Stromal cell of bone marrow (primary cell): ENCODE measurements around the gene GRIK3.

Source experiments
- DNase-seq: peaks from one replicate; pipeline ENCODE4 v3.0.0-alpha.2; 2012; ENCODE audit warnings: low read depth

GRIK3 gene

GRCh38 chr1:36853638-36854037 lies 180.7 kb downstream of the GRIK3 start:
- DNase-seq: no peak

DNA sequence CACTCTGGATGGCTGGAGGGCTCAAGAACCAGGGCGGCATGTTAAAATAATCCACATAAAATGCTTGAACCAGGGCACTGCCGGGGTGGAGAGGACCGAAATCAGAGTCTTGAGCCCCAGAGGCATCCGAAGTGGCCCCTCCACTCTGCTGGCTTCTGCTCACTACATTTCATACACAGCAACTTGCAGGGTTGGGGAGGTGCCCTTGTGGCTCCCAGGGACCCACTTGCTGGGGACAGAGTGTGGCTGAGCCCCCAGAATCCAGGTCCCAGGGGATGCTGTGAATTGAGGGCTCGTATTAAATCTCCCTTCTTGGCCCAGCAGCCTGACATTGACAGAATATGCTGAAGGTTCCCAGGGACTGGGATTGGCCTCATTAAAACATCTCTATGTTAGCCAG lies 181.7 kb downstream of the GRIK3 start:
- no peak for DNase-seq

GRCh38 chr1:36851595-36851994 lies 182.7 kb downstream of the GRIK3 start:
- no peak for DNase-seq

GRCh38 chr1:36851087-36851486 lies 183.2 kb downstream of the GRIK3 start:
- DNase-seq: no peak

GRCh38 chr1:36849956-36850355 lies 184.4 kb downstream of the GRIK3 start:
- DNase-seq: no peak

- DNase-seq: no peak
Observed at GRCh38 chr1:36847761-36848160, 186.6 kb downstream of the GRIK3 start.

DNA sequence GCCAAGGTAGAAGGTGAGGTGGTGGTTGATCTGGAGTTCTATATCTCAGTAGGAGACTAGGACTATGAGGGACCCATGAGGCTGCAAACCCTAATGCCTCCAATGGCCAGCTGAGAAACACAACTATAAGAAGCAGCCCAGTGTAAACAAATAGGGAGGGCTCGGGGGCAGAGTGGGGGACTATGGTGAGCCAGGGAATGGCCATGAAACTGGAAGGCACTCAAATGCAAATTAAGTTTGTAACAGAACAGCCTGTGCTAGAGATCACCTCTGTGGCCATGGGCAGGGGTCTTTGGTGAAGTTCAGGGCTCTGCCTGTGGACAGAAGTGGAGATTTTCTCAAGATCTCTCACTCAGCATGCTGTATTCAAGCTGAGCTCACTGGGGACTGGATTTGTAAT lies 187.1 kb downstream of the GRIK3 start:
- no peak for DNase-seq

DNA sequence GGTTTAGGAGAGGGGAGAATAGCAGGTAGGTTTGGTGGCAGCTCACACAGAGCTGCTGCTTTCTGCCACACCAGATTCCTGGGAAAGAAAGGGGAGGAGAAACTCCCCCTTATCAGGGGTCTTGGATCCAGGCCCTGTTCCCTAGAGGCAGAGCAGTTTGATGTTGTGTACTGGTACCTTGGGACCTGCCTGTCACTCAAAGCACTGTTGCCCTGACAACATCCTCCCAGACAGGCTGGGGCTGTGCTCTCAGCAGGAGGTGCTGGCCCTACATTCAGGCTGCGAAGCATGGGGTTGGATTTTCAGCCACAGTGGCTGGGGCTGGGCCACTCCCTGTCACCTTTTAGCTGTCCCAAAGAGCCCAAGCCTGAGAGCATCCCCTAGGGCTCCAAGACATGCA lies 188.0 kb downstream of the GRIK3 start:
- no peak for DNase-seq

DNA sequence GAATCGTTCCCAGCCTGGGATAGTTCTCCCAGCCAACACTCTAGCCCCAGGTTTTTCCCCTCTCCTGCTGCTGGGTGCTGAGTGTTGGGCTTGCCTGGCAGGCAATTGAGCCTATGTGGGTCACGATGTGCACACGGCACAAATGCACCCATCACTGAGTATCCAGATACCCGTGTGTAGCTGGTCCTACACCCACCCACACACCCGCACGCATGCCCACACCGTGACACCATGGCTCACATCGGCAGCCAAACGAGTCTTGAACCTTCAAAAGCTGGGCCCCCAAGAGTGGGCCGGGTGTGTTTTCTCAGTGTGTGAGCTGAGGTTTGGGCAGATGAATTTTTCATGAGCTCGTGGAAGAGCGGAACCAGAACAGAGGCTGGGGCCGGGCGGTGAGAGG lies 188.5 kb downstream of the GRIK3 start:
- DNase-seq: no peak

DNA sequence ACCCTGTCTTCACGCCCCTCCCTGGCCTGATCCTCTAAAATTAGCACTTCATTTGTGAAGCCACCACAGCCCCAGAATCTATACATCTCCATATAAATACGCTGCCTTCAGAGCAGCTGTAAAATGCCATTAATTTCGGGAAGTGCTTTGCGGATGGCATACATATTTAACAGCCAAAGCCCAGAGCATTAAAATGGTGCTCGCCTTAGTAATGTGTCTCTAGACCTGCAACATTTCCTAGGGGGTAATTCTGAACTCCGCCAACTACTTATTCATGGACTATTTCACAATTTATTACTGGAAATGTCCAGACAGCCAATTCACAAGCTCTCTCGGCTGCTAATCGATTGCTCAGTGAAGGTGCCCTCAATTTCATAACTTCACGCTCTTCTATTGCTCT lies 189.4 kb downstream of the GRIK3 start:
- no peak for DNase-seq

GRCh38 chr1:36843906-36844610 lies 190.3 kb downstream of the GRIK3 start:
- DNase-seq: no peak

DNA sequence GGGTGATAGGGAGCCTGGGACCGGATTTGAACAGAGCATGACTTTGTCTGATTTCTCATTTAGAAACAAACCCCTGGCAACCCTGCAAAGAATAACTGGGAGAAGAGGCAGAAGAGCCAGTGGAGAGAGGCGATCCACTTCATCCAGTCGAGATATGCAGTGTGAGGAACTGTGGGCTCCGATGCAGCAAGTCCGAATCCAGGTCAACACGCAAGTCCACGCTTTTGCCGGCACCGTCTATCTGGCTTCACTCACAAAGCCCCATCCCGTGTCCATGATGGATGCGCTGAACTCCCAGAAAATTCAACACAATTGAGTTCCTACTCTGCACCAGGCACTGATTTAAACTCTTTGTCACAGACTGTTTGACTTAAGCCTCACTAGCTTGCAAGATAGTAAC lies 191.3 kb downstream of the GRIK3 start:
- no peak for DNase-seq

DNA sequence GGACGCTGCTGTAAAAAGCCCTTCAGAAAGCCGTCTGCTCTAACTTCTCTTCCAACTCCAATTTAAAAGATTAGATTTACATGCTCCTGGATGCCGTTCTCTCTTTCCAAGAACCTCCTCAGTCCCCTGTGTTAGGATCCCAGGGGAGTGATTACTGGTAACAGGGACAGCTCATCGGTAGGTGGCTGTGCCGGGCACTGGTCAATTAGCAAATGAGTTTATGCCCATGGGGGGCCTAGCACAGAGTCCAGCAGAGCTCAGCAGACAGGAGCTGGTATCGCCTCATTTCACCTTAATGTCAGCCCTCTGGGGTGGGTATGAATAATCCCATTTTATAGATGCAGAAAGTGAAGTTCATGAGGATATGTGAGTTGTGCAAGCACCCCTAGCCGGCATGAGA lies 191.9 kb downstream of the GRIK3 start:
- DNase-seq: no peak

DNA sequence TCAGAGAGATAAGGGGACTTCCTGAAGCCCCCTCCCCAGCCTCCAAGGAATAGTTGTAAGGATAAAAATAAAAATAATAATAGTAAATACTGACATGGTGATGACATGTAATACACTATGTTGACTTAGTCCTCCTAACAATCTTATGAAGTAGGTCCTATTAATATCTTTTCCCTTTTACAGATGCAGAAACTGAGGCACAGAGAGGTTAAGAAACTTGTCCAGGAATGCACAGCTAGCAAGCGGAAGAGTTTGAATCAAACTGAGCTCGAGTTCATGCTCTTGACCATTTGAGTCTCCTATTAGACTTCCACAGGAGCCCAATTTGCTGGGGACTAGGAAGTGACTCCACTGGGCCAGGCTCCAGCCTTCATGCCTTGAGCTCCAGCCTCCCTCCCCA lies 194.8 kb downstream of the GRIK3 start:
- DNase-seq: no peak

DNA sequence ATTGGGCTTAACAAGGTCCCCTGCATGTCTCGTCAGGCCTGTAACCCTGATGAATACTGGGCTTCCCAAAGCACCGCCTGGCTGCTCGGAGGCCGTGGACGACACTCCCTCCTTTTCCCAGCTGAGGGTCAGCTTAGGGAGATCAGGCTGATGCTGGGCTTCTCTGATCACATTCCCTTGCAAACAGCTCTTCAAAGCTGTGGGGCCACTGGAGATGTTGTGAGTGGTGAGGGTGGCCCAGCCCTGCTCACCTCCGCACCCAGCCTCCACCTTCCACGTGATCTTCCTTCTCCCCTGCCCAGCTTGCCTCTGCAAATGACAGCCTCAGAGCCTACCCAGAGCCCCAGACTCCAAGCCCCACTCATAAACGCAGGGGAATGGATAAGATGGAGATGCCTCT lies 195.4 kb downstream of the GRIK3 start:
- DNase-seq: no peak

DNA sequence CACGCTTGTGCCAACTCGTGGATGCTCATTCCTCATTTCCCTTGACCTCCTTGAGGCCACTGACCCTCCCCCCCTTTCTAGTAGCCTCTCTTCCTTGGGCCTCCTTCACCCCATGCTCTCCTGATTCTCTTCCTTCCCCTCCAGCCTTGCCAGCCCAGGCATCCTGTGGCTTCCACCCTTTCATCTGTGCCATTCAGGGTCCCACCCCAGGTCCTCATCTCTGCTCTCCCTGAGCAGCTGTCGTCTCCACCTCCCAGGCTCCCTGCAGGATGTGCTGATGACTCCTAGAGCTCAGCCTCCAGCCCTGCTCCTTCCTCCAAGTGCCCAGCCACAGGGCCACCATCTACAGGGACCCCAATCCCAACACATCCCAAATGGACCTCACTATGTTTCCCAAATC lies 197.4 kb downstream of the GRIK3 start:
- no peak for DNase-seq

- DNase-seq: no peak
Observed at GRCh38 chr1:36836196-36836883, 198.0 kb downstream of the GRIK3 start.

DNA sequence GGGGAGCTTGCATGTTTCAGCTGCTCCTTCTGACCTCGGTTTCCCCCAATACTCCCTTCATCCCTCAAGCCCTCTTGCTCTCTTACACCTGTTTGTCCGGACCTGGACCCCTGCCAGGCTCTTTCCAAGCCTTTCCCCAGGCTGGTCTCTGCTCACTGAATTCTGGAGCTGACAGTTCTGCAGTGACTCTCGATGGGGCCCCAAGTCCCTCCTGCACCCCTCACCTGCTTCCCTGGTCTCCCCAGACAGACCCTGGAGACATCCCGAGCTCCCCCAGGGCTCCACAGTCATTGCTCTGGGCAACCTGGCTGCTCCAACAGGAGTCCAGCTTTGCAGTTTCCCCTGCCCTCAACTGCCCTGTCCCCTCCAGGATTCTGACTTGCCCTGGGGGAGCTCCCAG lies 198.6 kb downstream of the GRIK3 start:
- no peak for DNase-seq

DNA sequence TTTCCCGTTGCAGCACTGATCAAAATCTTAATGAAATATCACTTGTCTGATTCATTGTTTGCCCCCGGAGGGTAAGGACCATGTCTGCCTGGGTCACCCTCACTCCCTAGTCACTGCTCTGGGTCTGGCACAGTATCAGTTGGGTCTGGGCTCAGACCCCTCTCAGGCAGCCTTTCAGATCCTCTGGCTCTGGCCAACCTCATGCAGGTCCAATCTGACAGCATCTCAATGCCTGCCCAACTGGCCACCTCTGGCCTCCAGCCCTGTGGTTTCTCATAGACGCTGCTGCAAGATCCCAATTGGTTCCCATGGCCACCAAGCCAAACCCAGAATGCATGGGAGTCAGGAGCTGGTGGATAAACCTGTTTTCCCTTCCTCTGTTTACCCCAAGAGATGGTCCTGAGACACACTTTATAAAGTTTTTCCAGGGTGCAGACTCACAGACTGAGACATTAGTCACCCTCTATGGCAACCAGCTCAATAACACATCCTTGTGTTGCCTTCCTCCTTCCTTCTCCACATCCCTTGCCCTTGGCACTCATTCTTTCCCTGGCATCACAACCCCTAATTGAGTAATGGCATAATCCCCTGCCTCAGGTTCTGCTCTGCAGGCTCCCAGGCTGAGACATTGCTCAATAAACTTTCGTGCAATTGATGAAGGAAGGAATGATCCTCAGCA lies 199.2 kb downstream of the GRIK3 start:
- DNase-seq: no peak

- DNase-seq: no peak
Observed at GRCh38 chr1:36834586-36834985, 199.7 kb downstream of the GRIK3 start.

DNA sequence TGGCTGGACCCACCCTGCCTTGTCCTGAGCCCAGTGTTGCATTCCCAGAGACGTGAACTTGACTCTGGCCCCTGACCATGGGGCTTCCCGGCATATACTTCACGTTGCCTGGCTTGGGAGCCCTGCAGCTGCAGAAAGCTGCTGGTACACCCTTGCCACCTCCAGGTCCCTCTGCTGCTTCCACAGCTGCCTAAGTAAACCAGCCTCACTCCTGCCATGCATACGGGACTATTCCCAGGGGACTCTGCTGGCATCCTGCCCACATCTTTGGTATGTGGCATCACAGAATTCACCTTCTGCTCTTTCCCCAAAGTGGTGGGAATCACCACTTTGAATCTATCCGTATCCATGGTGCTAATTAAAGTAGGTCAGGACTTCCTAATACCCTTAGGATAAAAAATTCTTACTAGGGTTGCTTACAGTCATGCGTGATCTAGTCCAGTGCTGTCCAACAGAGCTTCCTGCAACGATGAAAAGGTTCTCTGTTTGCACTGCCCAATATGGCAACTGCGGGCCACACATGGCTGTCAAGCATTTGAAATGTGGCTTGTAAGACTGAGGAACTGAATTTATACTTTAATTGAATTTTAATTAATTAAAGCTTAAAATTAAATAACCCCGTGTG lies 203.0 kb downstream of the GRIK3 start:
- no peak for DNase-seq

DNA sequence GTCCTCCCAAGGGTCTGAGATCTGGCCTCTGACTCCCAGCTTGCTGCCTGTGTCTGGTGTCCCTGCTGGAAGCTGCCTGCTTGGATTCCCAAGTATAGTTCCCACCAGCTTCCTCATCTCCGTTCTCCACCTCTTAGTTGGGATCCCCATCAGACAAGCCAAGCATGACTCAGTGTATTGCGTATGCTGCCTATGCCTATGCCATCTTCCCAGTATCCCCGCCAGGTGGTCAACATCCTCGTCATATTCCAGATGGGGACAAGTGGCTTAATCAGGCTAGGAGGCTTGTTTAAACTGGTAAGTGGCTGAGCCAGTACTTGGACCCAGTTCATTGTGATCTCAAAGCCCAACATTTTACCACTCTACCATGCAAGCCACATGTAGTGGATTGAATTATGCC lies 204.4 kb downstream of the GRIK3 start:
- DNase-seq: no peak

DNA sequence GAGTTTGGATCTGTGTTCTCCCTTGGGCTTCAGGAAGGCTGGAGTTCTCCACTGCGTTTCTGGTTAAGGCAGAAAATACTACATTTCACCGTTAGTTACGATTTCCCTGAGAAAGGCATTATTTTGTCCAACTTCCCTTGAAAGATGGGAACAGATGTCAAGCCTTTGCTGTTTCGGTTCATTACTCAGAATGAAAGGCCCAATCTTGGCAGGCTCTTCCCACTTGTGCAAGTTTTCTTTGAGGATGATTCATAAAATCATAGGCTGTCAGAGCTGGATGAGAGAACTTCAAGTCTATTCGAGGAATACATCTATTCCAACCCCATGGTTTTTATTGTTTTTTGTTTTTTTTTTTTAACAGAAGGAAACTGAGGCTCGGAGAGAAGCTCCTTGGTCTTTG lies 205.2 kb downstream of the GRIK3 start:
- DNase-seq: peak; percentile 3
